ENCODE results near the gene ARL14.

DNA sequence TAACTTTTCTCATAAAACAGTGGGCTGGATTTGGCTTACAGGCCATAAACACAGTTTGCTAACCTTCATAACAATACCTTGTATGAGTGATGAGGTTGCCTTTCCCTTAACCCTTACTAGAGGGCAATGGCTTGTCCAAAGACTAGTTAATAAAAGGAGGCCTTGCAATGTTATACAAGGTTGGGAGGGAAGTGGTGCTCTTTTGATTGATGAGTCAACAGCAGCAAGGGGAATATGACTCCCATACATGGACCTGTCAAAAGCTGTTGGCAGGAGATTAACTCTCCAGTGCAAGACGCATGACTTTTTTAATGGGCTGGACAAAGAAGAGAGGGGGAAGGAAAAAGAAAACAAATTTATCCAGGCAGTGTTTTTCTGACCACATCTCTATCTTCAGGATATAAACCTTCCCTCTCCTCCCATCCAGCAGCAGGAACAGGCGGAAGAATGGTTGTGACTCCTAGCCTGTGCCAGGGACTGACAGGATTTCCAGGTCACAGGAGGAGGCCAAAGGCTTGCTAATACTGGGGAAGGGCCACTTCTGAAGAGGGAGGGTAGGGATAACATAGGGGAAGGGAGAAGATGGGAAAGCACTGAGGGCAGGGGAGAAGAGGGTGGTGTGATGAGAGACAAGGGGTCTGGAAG lies 35.2 kb upstream of the ARL14 start:
- TF ChIP-seq, protein P1, sequence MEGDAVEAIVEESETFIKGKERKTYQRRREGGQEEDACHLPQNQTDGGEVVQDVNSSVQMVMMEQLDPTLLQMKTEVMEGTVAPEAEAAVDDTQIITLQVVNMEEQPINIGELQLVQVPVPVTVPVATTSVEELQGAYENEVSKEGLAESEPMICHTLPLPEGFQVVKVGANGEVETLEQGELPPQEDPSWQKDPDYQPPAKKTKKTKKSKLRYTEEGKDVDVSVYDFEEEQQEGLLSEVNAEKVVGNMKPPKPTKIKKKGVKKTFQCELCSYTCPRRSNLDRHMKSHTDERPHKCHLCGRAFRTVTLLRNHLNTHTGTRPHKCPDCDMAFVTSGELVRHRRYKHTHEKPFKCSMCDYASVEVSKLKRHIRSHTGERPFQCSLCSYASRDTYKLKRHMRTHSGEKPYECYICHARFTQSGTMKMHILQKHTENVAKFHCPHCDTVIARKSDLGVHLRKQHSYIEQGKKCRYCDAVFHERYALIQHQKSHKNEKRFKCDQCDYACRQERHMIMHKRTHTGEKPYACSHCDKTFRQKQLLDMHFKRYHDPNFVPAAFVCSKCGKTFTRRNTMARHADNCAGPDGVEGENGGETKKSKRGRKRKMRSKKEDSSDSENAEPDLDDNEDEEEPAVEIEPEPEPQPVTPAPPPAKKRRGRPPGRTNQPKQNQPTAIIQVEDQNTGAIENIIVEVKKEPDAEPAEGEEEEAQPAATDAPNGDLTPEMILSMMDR (IDR thresholded peaks at IDR 0.05; ENCODE audit: low read depth, low read length, missing input control), result no peak
- no peak for TF ChIP-seq REST (IDR thresholded peaks at IDR 0.05)
- TF ChIP-seq GABPA (IDR thresholded peaks at IDR 0.05 in 1 of 2, conservative IDR thresholded peaks at IDR 0.05 in 1 of 2), result no peak
- no peak for TF ChIP-seq RAD21 (IDR thresholded peaks at IDR 0.05)
- TF ChIP-seq TAF1 (conservative IDR thresholded peaks at IDR 0.05), result no peak
- TF ChIP-seq YY1 (IDR thresholded peaks at IDR 0.05), result no peak
- TF ChIP-seq ZBTB33 (IDR thresholded peaks at IDR 0.05), result no peak
- no peak for TF ChIP-seq ATF3 (IDR thresholded peaks at IDR 0.05)
- TF ChIP-seq, protein P2, sequence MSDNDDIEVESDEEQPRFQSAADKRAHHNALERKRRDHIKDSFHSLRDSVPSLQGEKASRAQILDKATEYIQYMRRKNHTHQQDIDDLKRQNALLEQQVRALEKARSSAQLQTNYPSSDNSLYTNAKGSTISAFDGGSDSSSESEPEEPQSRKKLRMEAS (IDR thresholded peaks at IDR 0.05), result no peak
- TF ChIP-seq SP1 (IDR thresholded peaks at IDR 0.05), result no peak
- no peak for TF ChIP-seq EGR1 (IDR thresholded peaks at IDR 0.05; ENCODE audit: low read depth in 2 of 2)
- TF ChIP-seq FOXA1 (IDR thresholded peaks at IDR 0.05), result no peak
- no peak for TF ChIP-seq NR2F2 (IDR thresholded peaks at IDR 0.05)
- TF ChIP-seq JUND (IDR thresholded peaks at IDR 0.05), result no peak

All from liver (tissue), 3 donors.